ENCODE results near the gene PPM1H.
A peak's percentile ranks its signal among the peaks of the same experiment; 100 is the strongest.
"Not testable (repeated sequence)": the region's sequence is repeated elsewhere in the genome, so short reads cannot be mapped to it uniquely, and the experiment has no call there.

The PPM1H gene

GRCh38 chr12:62664951-62665350, 270.0 kb downstream of the PPM1H start:
- not testable (repeated sequence) for H3K27me3 ChIP-seq (replicated peaks; ENCODE audit: control insufficient read depth, insufficient read depth, low read length); H3K36me3 ChIP-seq (ENCODE audit: control insufficient read depth, insufficient read depth, low read length, severe bottlenecking); DNase-seq (ENCODE audit: low read depth); H3K9me3 ChIP-seq (ENCODE audit: control insufficient read depth, low read length); H3K9ac ChIP-seq (ENCODE audit: low read length); H3K4me3 ChIP-seq (ENCODE audit: low read length)
- H3K4me1 ChIP-seq (ENCODE audit: control insufficient read depth, insufficient read depth, low read length) = peaks cover 11% of the 10 kb centered on the region

- peak; percentile 80 for DNase-seq (ENCODE audit: low read depth)
These were observed 274.2 kb downstream of the PPM1H start for GRCh38 chr12:62660756-62661155.

GRCh38 chr12:62659453-62660295, 275.3 kb downstream of the PPM1H start:
- DNase-seq (ENCODE audit: low read depth) = no peak
- Histone ChIP-seq H3K9me3 (ENCODE audit: control insufficient read depth, low read length) (no peaks in the 10 kb centered on the region), H3K4me1 (ENCODE audit: control insufficient read depth, insufficient read depth, low read length) (peaks cover 29% of the 10 kb centered on the region), H3K9ac (ENCODE audit: low read length) (peak overlapping the region; percentile 48), H3K27me3 (replicated peaks; ENCODE audit: control insufficient read depth, insufficient read depth, low read length) (no peaks in the 10 kb centered on the region), H3K36me3 (ENCODE audit: control insufficient read depth, insufficient read depth, low read length, severe bottlenecking) (no peaks in the 10 kb centered on the region), H3K4me3 (ENCODE audit: low read length) (peak overlapping the region; percentile 54)

More at GRCh38 chr12:62660756-62661155, 274.2 kb downstream of the PPM1H start:
- Histone ChIP-seq H3K9me3 (ENCODE audit: control insufficient read depth, low read length) (no peaks in the 10 kb centered on the region), H3K4me3 (ENCODE audit: low read length) (no peak overlapping the region), H3K36me3 (ENCODE audit: control insufficient read depth, insufficient read depth, low read length, severe bottlenecking) (no peaks in the 10 kb centered on the region), H3K27me3 (replicated peaks; ENCODE audit: control insufficient read depth, insufficient read depth, low read length) (no peaks in the 10 kb centered on the region), H3K9ac (ENCODE audit: low read length) (no peak overlapping the region), H3K4me1 (ENCODE audit: control insufficient read depth, insufficient read depth, low read length) (peaks cover 29% of the 10 kb centered on the region)

- no peaks in the 10 kb centered on the region for H3K27me3 ChIP-seq (replicated peaks; ENCODE audit: control insufficient read depth, insufficient read depth, low read length)
- no peak overlapping the region for H3K4me3 ChIP-seq (ENCODE audit: low read length)
- H3K4me1 ChIP-seq (ENCODE audit: control insufficient read depth, insufficient read depth, low read length) = peaks cover 29% of the 10 kb centered on the region
- no peaks in the 10 kb centered on the region for H3K36me3 ChIP-seq (ENCODE audit: control insufficient read depth, insufficient read depth, low read length, severe bottlenecking)
- H3K9ac ChIP-seq (ENCODE audit: low read length) = no peak overlapping the region
- H3K9me3 ChIP-seq (ENCODE audit: control insufficient read depth, low read length) = no peaks in the 10 kb centered on the region
- DNase-seq (ENCODE audit: low read depth) = no peak
These were observed 276.0 kb downstream of the PPM1H start for GRCh38 chr12:62658910-62659309.

- no peaks in the 10 kb centered on the region for H3K27me3 ChIP-seq (replicated peaks; ENCODE audit: control insufficient read depth, insufficient read depth, low read length)
- peak overlapping the region; percentile 0 for H3K9ac ChIP-seq (ENCODE audit: low read length)
- no peaks in the 10 kb centered on the region for H3K9me3 ChIP-seq (ENCODE audit: control insufficient read depth, low read length)
- H3K4me1 ChIP-seq (ENCODE audit: control insufficient read depth, insufficient read depth, low read length) = peaks cover 35% of the 10 kb centered on the region
- no peaks in the 10 kb centered on the region for H3K36me3 ChIP-seq (ENCODE audit: control insufficient read depth, insufficient read depth, low read length, severe bottlenecking)
- no peak overlapping the region for H3K4me3 ChIP-seq (ENCODE audit: low read length)
- DNase-seq (ENCODE audit: low read depth) = peak; percentile 33
These were observed 277.7 kb downstream of the PPM1H start for GRCh38 chr12:62657363-62657632.

GRCh38 chr12:62656591-62657362, 278.2 kb downstream of the PPM1H start:
- Histone ChIP-seq H3K27me3 (replicated peaks; ENCODE audit: control insufficient read depth, insufficient read depth, low read length) (no peaks in the 10 kb centered on the region), H3K4me3 (ENCODE audit: low read length) (no peak overlapping the region), H3K4me1 (ENCODE audit: control insufficient read depth, insufficient read depth, low read length) (peaks cover 35% of the 10 kb centered on the region), H3K36me3 (ENCODE audit: control insufficient read depth, insufficient read depth, low read length, severe bottlenecking) (no peaks in the 10 kb centered on the region), H3K9me3 (ENCODE audit: control insufficient read depth, low read length) (no peaks in the 10 kb centered on the region), H3K9ac (ENCODE audit: low read length) (peak overlapping the region; percentile 0)
- DNase-seq (ENCODE audit: low read depth) = no peak

GRCh38 chr12:62655666-62656151, 279.2 kb downstream of the PPM1H start:
- no peak for DNase-seq (ENCODE audit: low read depth)
- Histone ChIP-seq H3K4me1 (ENCODE audit: control insufficient read depth, insufficient read depth, low read length) (peaks cover 30% of the 10 kb centered on the region), H3K36me3 (ENCODE audit: control insufficient read depth, insufficient read depth, low read length, severe bottlenecking) (no peaks in the 10 kb centered on the region), H3K9ac (ENCODE audit: low read length) (no peak overlapping the region), H3K27me3 (replicated peaks; ENCODE audit: control insufficient read depth, insufficient read depth, low read length) (no peaks in the 10 kb centered on the region), H3K9me3 (ENCODE audit: control insufficient read depth, low read length) (no peaks in the 10 kb centered on the region), H3K4me3 (ENCODE audit: low read length) (no peak overlapping the region)

- no peak for DNase-seq (ENCODE audit: low read depth)
- Histone ChIP-seq H3K4me1 (ENCODE audit: control insufficient read depth, insufficient read depth, low read length) (peaks cover 20% of the 10 kb centered on the region), H3K9ac (ENCODE audit: low read length) (no peak overlapping the region), H3K36me3 (ENCODE audit: control insufficient read depth, insufficient read depth, low read length, severe bottlenecking) (no peaks in the 10 kb centered on the region), H3K4me3 (ENCODE audit: low read length) (no peak overlapping the region), H3K27me3 (replicated peaks; ENCODE audit: control insufficient read depth, insufficient read depth, low read length) (no peaks in the 10 kb centered on the region), H3K9me3 (ENCODE audit: control insufficient read depth, low read length) (no peaks in the 10 kb centered on the region)
These were observed 280.4 kb downstream of the PPM1H start for GRCh38 chr12:62654326-62655241.

GRCh38 chr12:62653740-62654139, 281.2 kb downstream of the PPM1H start:
- no peak for DNase-seq (ENCODE audit: low read depth)
- no peaks in the 10 kb centered on the region for H3K36me3 ChIP-seq (ENCODE audit: control insufficient read depth, insufficient read depth, low read length, severe bottlenecking)
- no peak overlapping the region for H3K9ac ChIP-seq (ENCODE audit: low read length)
- no peaks in the 10 kb centered on the region for H3K9me3 ChIP-seq (ENCODE audit: control insufficient read depth, low read length)
- H3K27me3 ChIP-seq (replicated peaks; ENCODE audit: control insufficient read depth, insufficient read depth, low read length) = no peaks in the 10 kb centered on the region
- H3K4me1 ChIP-seq (ENCODE audit: control insufficient read depth, insufficient read depth, low read length) = peaks cover 16% of the 10 kb centered on the region
- H3K4me3 ChIP-seq (ENCODE audit: low read length) = no peak overlapping the region

GRCh38 chr12:62653304-62653703, 281.6 kb downstream of the PPM1H start:
- Histone ChIP-seq H3K9ac (ENCODE audit: low read length) (no peak overlapping the region), H3K9me3 (ENCODE audit: control insufficient read depth, low read length) (no peaks in the 10 kb centered on the region), H3K36me3 (ENCODE audit: control insufficient read depth, insufficient read depth, low read length, severe bottlenecking) (no peaks in the 10 kb centered on the region), H3K4me1 (ENCODE audit: control insufficient read depth, insufficient read depth, low read length) (peaks cover 16% of the 10 kb centered on the region), H3K27me3 (replicated peaks; ENCODE audit: control insufficient read depth, insufficient read depth, low read length) (no peaks in the 10 kb centered on the region), H3K4me3 (ENCODE audit: low read length) (no peak overlapping the region)
- DNase-seq (ENCODE audit: low read depth) = no peak

- Histone ChIP-seq H3K27me3 (replicated peaks; ENCODE audit: control insufficient read depth, insufficient read depth, low read length) (no peaks in the 10 kb centered on the region), H3K9me3 (ENCODE audit: control insufficient read depth, low read length) (no peaks in the 10 kb centered on the region), H3K9ac (ENCODE audit: low read length) (no peak overlapping the region), H3K4me3 (ENCODE audit: low read length) (no peak overlapping the region), H3K36me3 (ENCODE audit: control insufficient read depth, insufficient read depth, low read length, severe bottlenecking) (no peaks in the 10 kb centered on the region), H3K4me1 (ENCODE audit: control insufficient read depth, insufficient read depth, low read length) (peaks cover 18% of the 10 kb centered on the region)
- DNase-seq (ENCODE audit: low read depth) = no peak
These were observed 283.8 kb downstream of the PPM1H start for GRCh38 chr12:62651138-62651537.

Data from adipocyte (in vitro differentiated cells).